G401 (cell line): Measurements from ENCODE around the gene ZBED1. TPM values are rescaled to one million over a fixed set of nuclear protein-coding genes. Genes with fewer than 3 reads are reported as not detected.
"Not testable (repeated sequence)": the region's sequence is repeated elsewhere in the genome, so short reads cannot be mapped to it uniquely, and the experiment has no call there.

ENCODE experiments used
- DNase-seq: peaks from one replicate; pipeline ENCODE4 v3.0.0-alpha.2; 2015; ENCODE audit warnings: low spot score
- in situ Hi-C: cut with HindIII; loops from 2 replicates; pipeline ENCODE4 v1.10.0; 2016; ENCODE audit warnings: low sequenced_read_pairs, mixed read lengths
- total RNA-seq: library from RNA; depleted of rRNA; stranded (reverse); fragments of >200 nt; shearing (Covaris generic); gene quantifications from 2 replicates; pipeline ENCODE4 v1.2.3, GENCODE V29; 2014; rRNA removed

ZBED1 gene
- total RNA-seq, result 53.6 and 62.0 TPM in 2 replicates

DNA sequence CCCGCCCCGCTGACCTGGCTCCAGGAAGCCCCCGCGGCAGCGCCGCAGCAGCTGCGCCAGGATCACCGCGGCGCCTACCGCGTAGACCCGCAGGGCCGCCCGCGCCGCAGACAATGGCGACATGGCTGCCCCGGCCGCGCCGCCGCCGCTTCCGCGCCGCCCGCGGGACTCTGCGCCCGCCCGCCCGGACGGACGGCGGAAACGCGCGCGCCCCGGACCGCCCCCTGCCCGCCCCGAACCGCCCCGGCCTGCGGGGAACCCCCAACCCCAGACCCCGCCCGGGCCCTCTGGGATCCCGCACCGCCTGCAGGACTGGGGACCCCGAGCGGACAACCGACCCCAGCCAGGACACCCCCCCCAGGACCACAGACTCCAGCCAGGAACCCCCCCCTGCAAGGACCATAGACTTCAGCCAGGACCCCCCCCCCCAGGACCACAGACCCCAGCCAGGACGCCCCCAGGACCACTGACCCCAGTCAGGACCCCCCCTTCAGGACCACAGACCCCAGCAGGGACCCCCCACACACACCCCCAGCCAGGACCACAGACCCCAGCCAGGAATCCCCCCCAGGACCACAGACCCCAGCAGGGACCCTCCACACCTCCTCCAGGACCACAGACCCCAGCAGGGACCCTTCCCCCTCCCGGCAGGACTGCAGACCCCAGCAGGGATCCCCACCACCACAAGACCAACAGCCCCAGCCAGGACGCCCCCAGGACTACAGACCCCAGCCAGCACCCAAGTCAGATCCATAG is at the start of gene ZBED1, which contains the start of gene DHRSX:
Gene ZBED1, minus strand, starts transcription at position 174 of the 756 bp plus-strand sequence. CDS start 10,257 bp downstream, outside the sequence.
Gene DHRSX, minus strand, starts transcription at position 174 of the 756 bp plus-strand sequence. Its CDS starts 51 bp downstream, at position 123.
- DNase-seq, result no peak
- in situ Hi-C loops, result no loop called here

DNA sequence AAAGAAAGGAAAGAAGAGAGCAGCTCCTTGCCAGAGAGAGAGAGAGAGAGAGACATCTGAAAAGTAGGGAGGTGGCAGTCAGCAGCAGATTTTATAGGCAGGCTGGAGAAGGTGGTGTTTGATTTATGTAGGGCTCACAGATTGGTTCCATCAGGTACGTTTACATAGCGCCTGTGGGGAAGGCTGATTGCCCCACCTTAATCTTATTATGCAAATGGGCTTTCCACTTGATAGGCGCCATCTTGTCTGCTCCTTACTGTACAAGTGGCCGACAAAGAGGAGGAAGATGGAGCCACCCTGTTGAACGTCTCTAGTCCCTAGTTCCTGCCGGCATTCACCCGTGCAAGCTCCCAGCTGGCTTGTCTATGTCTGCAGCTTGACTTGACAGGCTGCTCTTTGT is 49.1 kb upstream of the ZBED1 start:
- in situ Hi-C loops, result no loop called here

GRCh38 chrX:2548711-2549423 is 48.1 kb upstream of the ZBED1 start:
- no peak for DNase-seq
- in situ Hi-C loops, result no loop called here

More for the DNA sequence above, 49.1 kb upstream of the ZBED1 start:
- no peak for DNase-seq

DNA sequence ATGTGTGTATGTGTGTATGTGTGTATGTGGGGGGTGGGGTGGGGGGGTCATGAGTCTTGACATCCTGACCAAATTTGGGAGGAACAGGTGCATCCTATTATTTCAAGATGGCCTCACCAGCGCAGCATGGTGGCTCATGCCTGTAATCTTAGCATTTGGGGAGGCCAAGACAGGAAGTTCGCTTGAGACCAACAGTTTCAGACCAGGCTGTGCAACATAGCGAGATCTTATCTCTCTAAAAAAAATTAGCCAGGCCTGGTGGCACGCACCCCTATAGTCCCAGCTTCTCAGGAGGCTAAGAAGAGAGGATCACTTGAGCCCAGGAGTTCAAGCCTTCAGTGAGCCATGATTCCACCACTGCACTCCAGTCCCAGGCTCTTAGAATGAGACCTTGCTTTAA is 47.0 kb upstream of the ZBED1 start:
- in situ Hi-C loops, result no loop called here
- no peak for DNase-seq

DNA sequence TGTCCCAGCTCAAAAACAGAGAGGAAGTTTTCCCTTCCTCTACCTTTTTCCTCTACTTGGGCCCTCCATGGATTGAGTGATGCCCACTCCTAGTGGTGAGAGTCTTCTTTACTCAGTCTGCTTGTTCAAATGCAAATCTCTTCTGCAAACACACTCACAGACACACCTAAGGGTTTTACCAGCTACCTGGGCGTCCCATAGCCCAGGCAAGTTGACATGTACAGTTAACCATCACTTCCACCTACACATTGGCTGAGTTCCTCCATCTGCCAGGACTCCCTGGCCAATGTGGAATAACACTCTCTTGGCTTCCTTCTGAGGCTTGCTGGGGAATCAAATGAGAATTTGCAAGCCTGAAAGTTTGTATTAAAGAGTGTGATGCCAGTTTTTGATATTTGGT is 45.7 kb upstream of the ZBED1 start:
- in situ Hi-C loops, result no loop called here
- no peak for DNase-seq

- in situ Hi-C loops, result no loop called here
- DNase-seq, result no peak
Measured at GRCh38 chrX:2545144-2545543, 44.4 kb upstream of the ZBED1 start.

- no peak for DNase-seq
- in situ Hi-C loops, result no loop called here
Measured at GRCh38 chrX:2542826-2543521, 42.2 kb upstream of the ZBED1 start.

DNA sequence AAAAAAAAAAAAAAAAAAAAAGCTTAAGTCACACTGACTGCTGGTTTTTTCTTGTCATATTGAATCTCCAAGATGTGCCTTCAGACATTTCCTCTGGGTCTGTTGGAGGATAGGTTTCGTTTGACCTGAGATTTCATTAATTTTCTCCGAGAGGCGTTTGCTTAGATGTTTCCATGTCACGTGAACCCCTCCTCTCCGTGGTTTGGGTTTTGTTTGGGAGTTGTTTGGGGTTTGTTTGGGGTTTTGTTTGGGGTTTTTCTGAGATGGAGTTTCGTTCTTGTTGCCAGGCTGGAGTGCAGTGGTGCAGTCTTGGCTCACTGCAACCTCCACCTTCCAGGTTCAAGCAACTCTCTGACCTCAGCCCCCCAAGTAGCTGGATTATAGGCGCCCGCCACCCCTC is 40.8 kb upstream of the ZBED1 start:
- in situ Hi-C loops, result no loop called here
- DNase-seq, result no peak

- DNase-seq, result no peak
Measured at GRCh38 chrX:2540426-2540947, 39.7 kb upstream of the ZBED1 start.

GRCh38 chrX:2539586-2539985 is 38.8 kb upstream of the ZBED1 start:
- DNase-seq, result no peak
- in situ Hi-C loops, result no loop called here

More at GRCh38 chrX:2540426-2540947, 39.7 kb upstream of the ZBED1 start:
- in situ Hi-C loops, result no loop called here

DNA sequence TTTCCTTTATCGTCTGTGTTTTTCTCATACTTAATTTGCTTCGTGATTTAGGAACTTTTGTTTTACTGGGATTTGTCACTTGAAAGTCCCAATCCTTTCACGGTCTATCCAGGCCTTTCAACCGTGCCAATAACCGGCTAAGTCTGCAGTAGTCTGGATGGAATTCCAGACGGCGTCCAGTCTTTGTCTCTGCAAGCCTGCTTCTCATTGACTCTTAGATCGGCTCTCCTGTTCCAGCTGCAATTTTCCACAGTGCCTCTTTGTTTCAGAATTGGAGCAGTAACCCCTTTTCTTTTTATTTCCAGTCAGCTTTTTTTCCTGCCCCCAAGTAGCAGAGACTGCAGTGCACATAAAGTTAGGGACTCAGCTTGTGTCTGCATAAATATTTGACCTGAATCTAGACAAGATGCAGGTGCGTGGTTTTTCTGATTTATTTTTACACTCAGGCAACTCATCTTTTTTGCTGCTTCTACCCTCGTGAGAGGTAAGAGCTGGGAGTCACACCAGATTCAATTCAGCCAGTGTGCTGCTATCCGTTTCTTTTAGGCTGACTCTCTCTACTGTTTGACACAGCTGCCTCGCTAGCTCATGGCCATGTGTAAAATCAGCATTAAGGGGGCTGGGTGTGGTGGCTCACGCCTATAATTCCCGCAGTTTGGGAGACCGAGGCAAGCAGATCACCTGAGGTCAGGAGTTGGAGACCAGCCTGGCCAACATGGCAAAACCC is 37.4 kb upstream of the ZBED1 start:
- in situ Hi-C loops, result no loop called here
- DNase-seq, result peak; percentile 12

- DNase-seq, result no peak
- in situ Hi-C loops, result no loop called here
Measured at GRCh38 chrX:2536974-2537373, 36.2 kb upstream of the ZBED1 start.

GRCh38 chrX:2536141-2536540 is 35.4 kb upstream of the ZBED1 start:
- in situ Hi-C loops, result no loop called here
- DNase-seq, result no peak

DNA sequence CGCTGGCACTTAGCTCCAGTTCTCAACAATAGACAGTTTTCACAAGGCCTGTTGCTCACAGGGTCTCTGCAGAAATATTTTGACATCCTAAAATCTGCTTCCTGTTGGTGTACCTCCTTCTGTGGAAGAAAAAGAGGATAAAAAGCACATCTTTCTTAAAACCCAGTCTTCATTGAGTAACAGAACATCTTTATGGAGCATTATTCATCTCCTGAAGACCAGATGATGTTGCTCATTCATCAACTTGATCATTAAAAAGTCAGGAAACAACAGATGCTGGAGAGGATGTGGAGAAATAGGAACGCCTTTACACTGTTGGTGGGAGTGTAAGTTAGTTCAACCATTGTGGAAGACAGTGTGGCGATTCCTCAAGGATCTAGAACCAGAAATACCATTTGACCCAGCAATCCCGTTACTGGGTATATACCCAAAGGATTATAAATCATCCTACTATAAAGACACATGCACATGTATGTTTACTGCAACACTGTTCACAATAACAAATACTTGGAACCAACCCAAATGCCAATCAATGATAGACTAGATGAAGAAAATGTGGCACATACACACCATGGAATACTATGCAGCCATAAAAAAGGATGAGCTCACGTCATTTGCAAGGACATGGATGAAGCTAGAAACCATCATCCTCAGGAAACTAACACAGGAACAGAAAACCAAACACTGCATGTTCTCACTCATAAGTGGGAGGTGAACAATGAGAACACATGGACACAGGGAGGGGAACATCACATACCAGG is 33.7 kb upstream of the ZBED1 start:
- DNase-seq, in situ Hi-C loops: not testable (repeated sequence)

GRCh38 chrX:2533424-2533823 is 32.6 kb upstream of the ZBED1 start:
- in situ Hi-C loops, result no loop called here
- no peak for DNase-seq

GRCh38 chrX:2526390-2526789 is 25.6 kb upstream of the ZBED1 start:
- in situ Hi-C loops, result no loop called here

GRCh38 chrX:2523911-2524310 is 23.1 kb upstream of the ZBED1 start:
- in situ Hi-C loops, result no loop called here
- DNase-seq, result no peak

More at GRCh38 chrX:2526390-2526789, 25.6 kb upstream of the ZBED1 start:
- no peak for DNase-seq

GRCh38 chrX:2521927-2522386 is 21.2 kb upstream of the ZBED1 start:
- in situ Hi-C loops, result no loop called here
- DNase-seq, result no peak
